Measurements from ENCODE around the gene CDH2.

CDH2 gene

GRCh38 chr18:27950648-27951228 lies 226.2 kb downstream of the CDH2 start:
- TF ChIP-seq CTCF (IDR thresholded peaks at IDR 0.05; ENCODE audit: insufficient read depth, low read length, poor library complexity, severe bottlenecking), result no peak
- no peak for TF ChIP-seq EZH2phosphoT487 (conservative IDR thresholded peaks at IDR 0.05; ENCODE audit: low read length)
- H3F3A ChIP-seq (ENCODE audit: insufficient read depth), result no peaks in the 10 kb centered on the region
- H3K9me2 ChIP-seq (replicated peaks; ENCODE audit: insufficient read depth, low read length), result no peaks in the 10 kb centered on the region
- H3K27ac ChIP-seq (ENCODE audit: low read depth, low read length), result no peak overlapping the region
- H4K20me1 ChIP-seq (ENCODE audit: low read depth, low read length), result no peaks in the 10 kb centered on the region
- no peak overlapping the region for H3K4me3 ChIP-seq (ENCODE audit: insufficient read depth, low read length, poor library complexity, severe bottlenecking)
- H3K27me3 ChIP-seq (ENCODE audit: low read length), result no peaks in the 10 kb centered on the region
- no peaks in the 10 kb centered on the region for H3K9me3 ChIP-seq (ENCODE audit: insufficient read depth, low read length)
- no peak overlapping the region for H2AFZ ChIP-seq (ENCODE audit: low read depth, low read length, severe bottlenecking)
- H3K79me2 ChIP-seq (ENCODE audit: insufficient read depth, low read length), result no peaks in the 10 kb centered on the region
- H3K36me3 ChIP-seq (ENCODE audit: low read length), result no peaks in the 10 kb centered on the region
- no peak overlapping the region for H3K9ac ChIP-seq (ENCODE audit: low read length)
- no peak overlapping the region for H3K4me2 ChIP-seq (ENCODE audit: low read depth, low read length, poor library complexity, severe bottlenecking)

GRCh38 chr18:27948986-27949385 lies 227.9 kb downstream of the CDH2 start:
- no peaks in the 10 kb centered on the region for H3K9me2 ChIP-seq (replicated peaks; ENCODE audit: insufficient read depth, low read length)
- TF ChIP-seq EZH2phosphoT487 (conservative IDR thresholded peaks at IDR 0.05; ENCODE audit: low read length), result no peak
- no peak for TF ChIP-seq CTCF (IDR thresholded peaks at IDR 0.05; ENCODE audit: insufficient read depth, low read length, poor library complexity, severe bottlenecking)
- H2AFZ ChIP-seq (ENCODE audit: low read depth, low read length, severe bottlenecking), result no peak overlapping the region
- no peak overlapping the region for H3K27ac ChIP-seq (ENCODE audit: low read depth, low read length)
- H3K9me3 ChIP-seq (ENCODE audit: insufficient read depth, low read length), result no peaks in the 10 kb centered on the region
- H3K9ac ChIP-seq (ENCODE audit: low read length), result no peak overlapping the region
- no peaks in the 10 kb centered on the region for H3K27me3 ChIP-seq (ENCODE audit: low read length)
- H3K36me3 ChIP-seq (ENCODE audit: low read length), result no peaks in the 10 kb centered on the region
- H3K79me2 ChIP-seq (ENCODE audit: insufficient read depth, low read length), result no peaks in the 10 kb centered on the region
- H3K4me2 ChIP-seq (ENCODE audit: low read depth, low read length, poor library complexity, severe bottlenecking), result no peak overlapping the region
- H3K4me3 ChIP-seq (ENCODE audit: insufficient read depth, low read length, poor library complexity, severe bottlenecking), result no peak overlapping the region
- H3F3A ChIP-seq (ENCODE audit: insufficient read depth), result no peaks in the 10 kb centered on the region
- no peaks in the 10 kb centered on the region for H4K20me1 ChIP-seq (ENCODE audit: low read depth, low read length)

GRCh38 chr18:27942706-27943105 lies 234.2 kb downstream of the CDH2 start:
- Histone ChIP-seq H3K27me3 (ENCODE audit: low read length) (no peaks in the 10 kb centered on the region), H3K9me3 (ENCODE audit: insufficient read depth, low read length) (no peaks in the 10 kb centered on the region), H3K27ac (ENCODE audit: low read depth, low read length) (no peak overlapping the region), H3K36me3 (ENCODE audit: low read length) (no peaks in the 10 kb centered on the region), H3K79me2 (ENCODE audit: insufficient read depth, low read length) (no peaks in the 10 kb centered on the region), H2AFZ (ENCODE audit: low read depth, low read length, severe bottlenecking) (no peak overlapping the region), H3K9me2 (replicated peaks; ENCODE audit: insufficient read depth, low read length) (no peaks in the 10 kb centered on the region), H4K20me1 (ENCODE audit: low read depth, low read length) (no peaks in the 10 kb centered on the region), H3K9ac (ENCODE audit: low read length) (no peak overlapping the region), H3K4me2 (ENCODE audit: low read depth, low read length, poor library complexity, severe bottlenecking) (no peak overlapping the region), H3F3A (ENCODE audit: insufficient read depth) (no peaks in the 10 kb centered on the region), H3K4me3 (ENCODE audit: insufficient read depth, low read length, poor library complexity, severe bottlenecking) (no peak overlapping the region)
- no peak for TF ChIP-seq EZH2phosphoT487 (conservative IDR thresholded peaks at IDR 0.05; ENCODE audit: low read length)
- no peak for TF ChIP-seq CTCF (IDR thresholded peaks at IDR 0.05; ENCODE audit: insufficient read depth, low read length, poor library complexity, severe bottlenecking)
